ENCODE measurements around the gene LLPH.

LLPH gene

DNA sequence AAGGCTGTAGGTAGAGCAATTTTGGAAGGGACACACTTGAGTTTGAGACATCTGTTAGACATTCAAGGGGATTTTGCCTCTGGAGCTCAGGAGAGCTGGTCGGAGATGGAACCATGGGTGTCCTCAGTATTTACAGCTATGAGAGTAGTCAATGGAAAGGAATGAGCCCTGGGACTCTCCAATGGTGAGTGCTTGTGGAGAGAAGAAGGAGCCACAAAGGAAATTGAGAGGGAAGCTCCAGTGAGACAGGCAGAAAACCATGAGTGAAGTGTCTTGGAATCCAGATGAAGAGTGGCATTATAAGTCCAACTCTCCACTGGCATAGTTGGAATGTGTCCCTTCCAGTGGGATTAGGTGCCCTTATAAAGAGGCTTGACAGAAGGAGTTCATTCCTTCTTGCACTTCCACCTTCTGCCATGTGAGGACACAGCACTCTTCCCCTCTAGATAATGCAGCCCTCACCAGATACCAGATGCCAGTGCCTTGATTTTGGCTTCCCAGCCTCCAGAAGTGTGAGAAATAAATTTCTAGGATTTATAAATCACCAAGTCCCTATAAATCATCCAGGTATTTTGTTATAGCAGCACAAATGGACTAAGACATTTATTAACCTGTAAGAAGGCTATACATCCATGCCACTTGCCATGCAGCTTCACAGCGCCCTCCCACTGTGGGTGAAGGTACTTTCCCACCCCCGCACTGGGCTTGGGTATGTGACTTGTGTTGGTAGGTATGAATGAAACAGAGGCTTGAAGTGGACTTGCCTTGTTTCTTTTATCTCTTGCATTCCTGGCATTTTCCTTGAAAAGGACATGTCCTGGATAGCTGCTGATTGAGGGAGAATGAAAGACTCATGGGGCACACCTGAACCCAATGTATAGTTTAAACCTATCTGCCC lies 27.3 kb downstream of the LLPH start:
- DNase-seq (ENCODE audit: low read depth in 4 of 4, low spot score in 1 of 4) = no peak

GRCh38 chr12:66092559-66093269 lies 37.8 kb downstream of the LLPH start:
- DNase-seq (ENCODE audit: low read depth in 4 of 4, low spot score in 1 of 4) = no peak

GRCh38 chr12:66090157-66090556 lies 40.4 kb downstream of the LLPH start:
- no peak for DNase-seq (ENCODE audit: low read depth in 4 of 4, low spot score in 1 of 4)

DNA sequence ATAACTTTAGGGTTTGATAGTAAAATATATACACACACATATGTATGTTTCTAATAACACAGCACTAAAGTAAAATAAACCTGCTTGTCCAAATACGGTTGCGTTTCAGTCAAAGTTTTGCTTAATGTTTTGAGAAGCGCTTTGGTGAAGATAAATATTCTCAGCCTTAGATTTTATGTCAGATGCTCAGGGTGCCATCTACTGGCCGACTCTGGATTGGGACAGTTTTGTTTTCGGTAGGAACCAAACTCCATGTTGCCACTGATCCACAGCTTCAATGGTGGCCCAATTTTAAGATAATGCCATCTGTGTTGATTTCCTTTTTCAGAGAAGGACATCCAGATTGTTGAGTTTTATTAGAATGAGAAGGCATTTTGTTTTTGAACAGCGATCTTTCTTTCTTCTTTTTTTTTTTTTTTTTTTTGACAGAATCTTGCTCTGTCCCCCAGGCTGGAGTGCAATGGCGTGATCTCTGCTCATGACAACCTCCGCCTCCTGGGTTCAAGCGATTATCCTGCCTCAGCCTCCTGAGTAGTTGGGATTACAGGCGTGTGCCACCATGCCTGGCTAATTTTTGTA lies 43.1 kb downstream of the LLPH start:
- DNase-seq (ENCODE audit: low read depth in 4 of 4, low spot score in 1 of 4) = peak; percentile 6 to 25 (median 20)

DNA sequence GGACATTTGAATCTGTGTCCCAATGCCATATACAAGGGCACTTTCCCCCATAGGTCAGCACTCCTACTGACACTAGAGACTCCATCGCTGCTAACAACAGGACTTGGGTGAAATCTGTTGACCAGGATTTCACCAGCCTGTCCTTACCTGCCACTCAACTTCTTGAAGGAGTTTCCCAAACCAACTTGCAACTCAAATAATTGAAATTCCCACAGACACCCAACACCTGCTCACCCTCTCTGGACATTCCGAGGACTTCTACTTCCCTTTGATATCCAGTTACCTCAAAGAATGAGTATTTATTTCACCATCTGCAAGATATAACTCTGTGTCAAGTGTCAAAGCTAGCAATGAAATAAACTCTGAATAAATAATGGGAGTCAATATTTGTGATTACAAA lies 44.6 kb downstream of the LLPH start:
- DNase-seq (ENCODE audit: low read depth in 4 of 4, low spot score in 1 of 4) = no peak

GRCh38 chr12:66085213-66085612 lies 45.3 kb downstream of the LLPH start:
- no peak for DNase-seq (ENCODE audit: low read depth in 4 of 4, low spot score in 1 of 4)

DNA sequence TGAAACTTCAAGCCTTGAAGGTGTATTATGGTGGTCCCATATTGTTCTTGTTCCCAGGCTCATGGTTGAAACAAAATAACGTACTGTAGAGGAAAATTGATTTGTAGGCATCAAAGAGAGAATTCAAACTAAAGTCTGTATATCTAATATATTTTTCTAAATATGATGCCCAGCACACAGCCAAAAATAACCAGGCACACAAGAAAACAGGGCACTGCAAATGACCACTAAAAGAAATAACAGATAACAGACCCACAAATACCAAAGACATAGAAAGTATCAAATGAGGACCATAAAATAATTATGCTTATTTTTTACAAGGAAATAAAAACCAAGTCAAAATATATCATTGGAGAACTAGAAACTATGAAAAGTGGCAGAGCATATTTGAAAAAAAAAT lies 46.8 kb downstream of the LLPH start:
- DNase-seq (ENCODE audit: low read depth in 4 of 4, low spot score in 1 of 4) = no peak

GRCh38 chr12:66082744-66083143 lies 47.8 kb downstream of the LLPH start:
- DNase-seq (ENCODE audit: low read depth in 4 of 4, low spot score in 1 of 4) = no peak

DNA sequence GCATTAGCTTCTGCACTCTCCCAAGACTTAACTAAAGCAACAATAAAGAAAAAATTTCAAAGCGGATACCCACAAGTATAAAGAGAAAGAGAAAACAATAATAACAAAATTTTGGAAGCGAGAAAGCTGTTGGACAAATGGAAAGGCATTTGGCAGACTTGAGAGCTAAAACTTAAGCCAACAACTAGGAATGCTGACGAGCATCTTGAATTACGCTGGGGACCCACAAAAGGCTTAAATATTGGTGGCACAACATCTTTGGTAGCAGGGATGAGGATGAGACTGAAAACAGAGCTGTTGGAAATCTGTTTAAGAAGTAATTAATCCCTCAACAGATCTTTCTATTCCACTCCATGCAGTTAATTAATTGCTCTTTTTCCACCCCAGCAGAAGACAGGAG lies 49.8 kb downstream of the LLPH start:
- DNase-seq (ENCODE audit: low read depth in 4 of 4, low spot score in 1 of 4) = no peak

GRCh38 chr12:66077542-66077941 lies 53.0 kb downstream of the LLPH start:
- no peak for DNase-seq (ENCODE audit: low read depth in 4 of 4, low spot score in 1 of 4)

GRCh38 chr12:66074561-66074960 lies 56.0 kb downstream of the LLPH start:
- DNase-seq (ENCODE audit: low read depth in 4 of 4, low spot score in 1 of 4) = no peak

- no peak for DNase-seq (ENCODE audit: low read depth in 4 of 4, low spot score in 1 of 4)
Measured at GRCh38 chr12:66072566-66072965, 58.0 kb downstream of the LLPH start.

DNA sequence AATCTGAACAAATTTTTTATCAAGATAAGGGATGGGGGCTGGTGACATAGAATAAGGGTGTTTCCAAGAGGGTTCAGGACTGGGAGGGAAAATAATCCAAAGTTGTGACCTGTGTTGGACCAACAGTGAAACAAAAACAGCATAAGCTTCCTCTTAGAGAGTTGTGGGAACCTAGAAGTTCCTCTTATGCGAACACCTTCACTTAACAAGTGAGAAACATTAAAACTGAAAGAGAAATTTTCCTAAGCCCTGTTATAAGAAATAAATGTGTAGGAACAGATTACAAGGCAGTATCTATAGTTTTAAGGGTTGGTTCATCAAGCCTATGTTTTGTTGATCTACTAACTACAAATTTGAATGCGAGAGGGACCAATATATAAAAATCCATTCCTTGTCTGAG lies 58.4 kb downstream of the LLPH start:
- DNase-seq (ENCODE audit: low read depth in 4 of 4, low spot score in 1 of 4) = no peak

DNA sequence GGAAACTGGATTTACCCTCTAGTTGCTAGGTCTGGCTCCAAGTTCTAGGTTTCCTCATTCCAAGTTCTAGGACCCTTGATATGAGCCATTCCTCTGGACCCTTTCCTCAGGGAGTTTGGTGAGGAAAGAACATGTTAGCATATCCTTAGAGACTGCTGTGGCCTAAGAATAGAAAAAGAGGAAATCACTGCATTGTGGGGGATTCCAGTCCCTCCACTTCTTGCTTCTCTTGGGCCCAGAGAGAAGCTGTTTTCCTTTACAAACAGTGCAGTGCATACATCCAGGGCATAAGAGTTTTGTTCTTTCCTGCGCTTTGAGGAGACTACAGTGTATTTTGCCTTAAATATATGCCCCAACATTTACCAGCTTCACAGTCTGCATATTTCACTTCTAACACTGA lies 59.0 kb downstream of the LLPH start:
- DNase-seq (ENCODE audit: low read depth in 4 of 4, low spot score in 1 of 4) = no peak

GRCh38 chr12:66070378-66071120 lies 60.0 kb downstream of the LLPH start:
- no peak for DNase-seq (ENCODE audit: low read depth in 4 of 4, low spot score in 1 of 4)

DNA sequence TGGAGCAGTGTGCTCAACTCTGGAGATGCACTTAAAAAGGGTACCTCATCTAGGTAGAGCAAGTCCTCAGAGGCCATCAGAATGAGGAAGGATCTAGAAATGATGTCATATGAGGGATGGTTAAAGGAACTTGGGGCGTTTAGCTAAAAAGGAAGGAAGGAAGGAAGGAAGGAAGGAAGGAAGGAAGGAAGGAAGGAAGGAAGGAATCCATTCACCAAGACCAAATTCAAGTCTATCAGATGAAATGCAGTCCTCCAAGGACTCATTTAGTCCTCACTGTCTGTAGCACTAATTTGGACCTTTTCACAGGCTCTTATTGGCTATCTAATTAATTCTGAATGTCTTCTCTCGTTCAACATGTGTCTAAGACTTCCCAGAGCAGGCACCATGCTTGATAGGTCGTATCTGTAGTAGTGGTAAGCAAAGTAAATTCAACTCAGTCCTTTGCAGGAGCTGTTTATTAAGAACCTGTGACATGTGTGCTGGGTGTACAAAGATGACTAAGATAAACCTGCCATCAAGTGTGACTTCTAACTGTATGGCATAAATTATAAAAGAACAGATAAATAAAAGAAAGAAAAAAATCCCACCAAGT lies 63.5 kb downstream of the LLPH start:
- DNase-seq (ENCODE audit: low read depth in 4 of 4, low spot score in 1 of 4) = no peak

Measured in stimulated activated CD4-positive, alpha-beta T cell treated with anti-CD3 and anti-CD28 coated beads, Interleukin-1b, Interleukin-23, amount 100 ng/mL, for 24 hours (primary cell).